Occipital lobe (tissue), 2 donors: ENCODE results near the gene HOXC10. TPM values are rescaled to one million over a fixed set of nuclear protein-coding genes. Genes with fewer than 3 reads are reported as not detected.

ENCODE experiments used
- DNase-seq: peaks from one replicate; lab custom pipeline; 2025; lab: John Stamatoyannopoulos, UW
- total RNA-seq: library from RNA; depleted of rRNA; stranded (reverse); fragments of >200 nt; gene quantifications from one replicate; pipeline ENCODE4 v1.2.3, GENCODE V29; 2014

Gene HOXC10
- total RNA-seq, 1 donor from 2014 or later = not detected

DNA sequence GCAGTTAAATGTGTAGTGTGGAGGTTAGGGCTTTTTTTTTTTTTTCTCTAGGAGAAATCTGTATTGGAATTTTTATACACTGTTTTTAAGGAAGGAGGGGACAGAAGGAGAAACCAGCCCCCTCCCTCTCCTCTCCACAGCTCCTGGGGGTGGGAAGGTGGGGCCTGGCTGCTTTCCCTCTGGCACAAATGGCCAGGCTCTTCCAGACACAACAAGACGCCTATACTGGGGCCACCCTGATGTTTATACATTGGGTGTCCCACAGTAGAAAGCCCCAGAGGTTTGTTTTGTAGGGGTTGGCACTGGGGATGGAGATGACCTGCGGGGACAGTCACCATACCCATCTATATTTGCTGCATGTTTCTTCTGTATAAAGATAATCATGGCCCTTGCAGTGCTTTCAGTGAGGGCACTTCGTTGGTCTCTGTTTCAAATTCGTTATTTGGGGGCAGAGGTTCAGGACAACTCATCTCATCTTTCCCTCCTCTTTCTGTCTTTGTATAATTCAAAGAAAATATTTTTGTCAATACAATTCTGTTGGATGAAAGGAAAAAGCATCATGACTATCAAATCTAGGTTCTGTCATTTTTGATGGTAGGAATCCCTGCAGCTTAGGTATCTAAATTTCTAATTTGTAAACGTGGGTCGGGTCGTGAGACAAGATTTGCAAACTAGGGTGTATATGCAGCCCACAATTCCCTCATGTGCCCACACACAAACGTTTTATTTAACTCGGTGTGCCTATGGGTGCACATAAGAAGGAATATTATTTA lies 7.9 kb upstream of the HOXC10 start:
- no peak for DNase-seq

DNA sequence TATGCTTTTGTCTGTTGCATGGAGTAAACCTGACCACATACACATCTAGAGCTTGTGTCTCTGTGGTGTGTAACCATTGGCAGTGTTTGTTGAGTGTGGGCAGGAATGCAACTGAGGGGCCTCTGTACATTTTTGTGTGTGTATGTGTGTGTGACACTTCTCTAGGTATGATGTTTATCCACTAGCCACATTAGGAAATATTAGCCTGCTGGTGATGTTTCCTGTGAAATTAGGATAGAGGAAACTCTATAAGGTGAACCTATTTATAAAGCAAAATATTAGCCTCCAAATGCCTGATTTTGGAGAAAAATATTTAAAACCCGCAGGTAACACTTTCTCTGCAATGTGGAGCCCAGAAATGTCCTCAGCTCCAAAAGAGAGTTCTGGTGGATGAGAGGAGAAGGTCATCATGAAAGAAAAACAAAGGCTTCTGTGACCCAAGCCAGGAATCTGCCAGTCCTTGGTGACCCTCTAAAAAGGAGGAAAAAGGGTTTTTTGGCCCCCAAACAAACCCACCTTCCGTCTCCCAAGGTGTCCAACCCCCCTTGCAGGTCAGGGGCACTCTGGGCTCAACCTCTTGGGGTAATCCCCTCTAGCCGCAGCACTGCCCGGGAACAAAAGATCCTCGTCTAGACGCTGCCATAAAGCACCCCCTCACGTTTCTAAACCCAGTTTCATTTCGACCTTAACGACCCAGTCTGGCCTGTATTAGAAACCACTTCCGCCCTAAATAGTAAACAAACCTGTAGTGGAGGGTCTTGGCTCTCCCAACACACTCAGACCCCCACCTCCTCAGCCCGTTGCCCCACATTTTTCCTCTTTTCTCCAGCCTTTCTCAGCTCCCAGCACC lies 7.1 kb upstream of the HOXC10 start:
- DNase-seq = no peak

DNA sequence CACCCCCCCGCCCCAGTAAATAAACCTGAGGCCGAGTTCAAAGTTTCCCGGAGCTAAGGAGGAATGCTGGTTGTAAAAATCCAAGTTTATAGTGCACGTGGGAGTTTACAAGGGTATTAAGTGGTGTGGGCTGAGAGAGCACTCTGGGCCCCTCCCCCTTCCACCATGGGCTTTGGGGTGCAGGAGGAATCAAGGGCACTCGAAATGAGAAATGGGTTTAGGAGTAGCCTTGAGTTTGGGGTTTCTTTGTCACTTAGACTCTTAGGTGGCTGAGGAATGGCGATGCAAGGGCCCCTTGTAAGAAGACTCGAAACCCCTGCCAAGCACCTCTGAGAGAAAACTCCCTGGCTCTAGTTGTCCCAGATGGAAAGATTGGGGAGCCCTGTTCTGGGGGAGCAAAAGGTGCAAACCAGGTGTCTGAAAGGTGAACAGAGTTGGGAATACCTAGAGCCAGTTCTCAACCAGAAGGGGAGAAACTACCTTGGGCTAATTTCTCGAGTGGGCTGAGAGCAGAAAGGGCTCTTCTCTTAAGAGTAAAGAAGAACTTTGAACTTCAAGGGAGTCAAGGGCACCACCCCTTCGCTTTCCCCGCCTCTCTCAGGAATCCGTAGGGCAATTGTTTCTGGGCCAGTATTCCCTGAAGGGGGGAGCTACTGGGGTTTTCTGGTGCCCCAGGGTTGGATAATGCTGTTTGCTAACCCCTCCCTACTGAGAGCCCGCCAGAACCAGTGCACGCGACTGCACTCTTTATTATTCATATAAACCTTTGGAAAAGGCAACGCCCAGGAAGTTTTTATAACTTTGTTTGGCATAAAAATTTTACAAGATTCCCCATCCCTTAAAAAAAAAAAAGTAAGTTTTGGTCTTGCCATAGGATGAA lies 6.2 kb upstream of the HOXC10 start:
- DNase-seq = no peak

DNA sequence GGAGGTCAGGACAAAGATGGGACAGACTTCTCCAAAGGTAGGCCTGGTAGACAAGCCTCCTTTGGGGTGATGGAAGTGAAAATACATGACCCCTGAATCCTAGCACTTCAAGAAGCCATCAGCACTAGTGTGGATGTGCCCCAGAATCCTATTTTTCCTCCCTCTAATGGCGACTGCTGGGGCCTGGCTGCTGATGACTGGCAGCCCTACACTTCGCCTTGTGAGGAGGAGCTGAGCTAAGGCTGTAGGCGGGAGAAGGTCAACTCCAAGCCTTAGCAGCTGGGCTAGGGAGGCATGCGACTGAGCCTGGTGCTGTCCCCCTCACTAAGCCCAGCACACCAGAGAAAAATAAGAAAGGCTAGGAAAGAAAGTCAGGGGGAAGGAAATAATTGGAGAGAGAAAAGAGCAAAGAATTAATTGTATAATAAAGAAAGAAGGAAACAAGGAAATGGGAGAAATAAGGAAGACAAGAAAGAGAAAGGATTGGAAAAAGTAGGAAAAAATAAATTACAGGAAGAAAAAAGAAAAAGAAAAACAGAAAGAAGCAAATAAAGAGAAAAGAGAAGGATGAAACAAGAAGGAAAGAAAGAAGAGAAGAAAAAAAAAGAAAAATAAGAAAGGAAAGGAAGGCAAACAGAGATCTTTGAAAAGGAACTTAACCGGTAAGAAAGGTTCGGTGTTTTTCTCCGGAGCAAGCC lies 4.7 kb upstream of the HOXC10 start:
- DNase-seq = no peak

DNA sequence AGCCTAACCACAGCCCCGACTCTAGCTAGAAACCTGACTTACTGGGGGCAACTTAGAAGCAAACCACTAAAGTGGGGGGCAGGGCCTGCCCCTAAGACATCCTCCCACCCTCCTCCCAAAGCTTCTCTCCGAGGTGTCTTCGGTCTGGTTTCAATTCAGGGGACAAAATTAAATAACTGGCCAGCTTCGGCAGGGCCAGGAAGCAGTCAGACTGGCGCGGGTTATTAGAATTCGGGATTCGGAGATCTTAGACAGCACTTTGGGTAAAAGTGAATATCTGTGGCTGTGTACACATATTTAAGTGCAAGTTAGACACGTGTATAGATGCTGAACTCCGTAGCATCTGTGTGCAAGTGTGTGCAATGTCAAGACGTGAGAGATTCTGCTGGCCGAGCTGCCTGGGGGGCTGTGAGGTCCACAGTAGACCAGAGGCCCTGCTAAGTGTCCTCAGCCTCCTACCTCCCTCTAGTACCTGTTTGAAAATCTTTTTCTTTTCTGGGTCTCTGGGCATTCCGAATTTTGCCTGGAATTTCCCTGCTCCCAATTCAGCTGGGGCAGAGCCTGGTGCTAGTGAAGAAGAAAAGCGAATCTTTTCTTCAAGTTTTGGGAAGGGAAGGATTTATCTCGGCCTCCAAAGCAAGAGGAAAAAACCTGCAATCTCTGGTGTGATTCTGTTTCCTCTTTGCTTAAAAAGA lies 4.0 kb upstream of the HOXC10 start:
- no peak for DNase-seq

DNA sequence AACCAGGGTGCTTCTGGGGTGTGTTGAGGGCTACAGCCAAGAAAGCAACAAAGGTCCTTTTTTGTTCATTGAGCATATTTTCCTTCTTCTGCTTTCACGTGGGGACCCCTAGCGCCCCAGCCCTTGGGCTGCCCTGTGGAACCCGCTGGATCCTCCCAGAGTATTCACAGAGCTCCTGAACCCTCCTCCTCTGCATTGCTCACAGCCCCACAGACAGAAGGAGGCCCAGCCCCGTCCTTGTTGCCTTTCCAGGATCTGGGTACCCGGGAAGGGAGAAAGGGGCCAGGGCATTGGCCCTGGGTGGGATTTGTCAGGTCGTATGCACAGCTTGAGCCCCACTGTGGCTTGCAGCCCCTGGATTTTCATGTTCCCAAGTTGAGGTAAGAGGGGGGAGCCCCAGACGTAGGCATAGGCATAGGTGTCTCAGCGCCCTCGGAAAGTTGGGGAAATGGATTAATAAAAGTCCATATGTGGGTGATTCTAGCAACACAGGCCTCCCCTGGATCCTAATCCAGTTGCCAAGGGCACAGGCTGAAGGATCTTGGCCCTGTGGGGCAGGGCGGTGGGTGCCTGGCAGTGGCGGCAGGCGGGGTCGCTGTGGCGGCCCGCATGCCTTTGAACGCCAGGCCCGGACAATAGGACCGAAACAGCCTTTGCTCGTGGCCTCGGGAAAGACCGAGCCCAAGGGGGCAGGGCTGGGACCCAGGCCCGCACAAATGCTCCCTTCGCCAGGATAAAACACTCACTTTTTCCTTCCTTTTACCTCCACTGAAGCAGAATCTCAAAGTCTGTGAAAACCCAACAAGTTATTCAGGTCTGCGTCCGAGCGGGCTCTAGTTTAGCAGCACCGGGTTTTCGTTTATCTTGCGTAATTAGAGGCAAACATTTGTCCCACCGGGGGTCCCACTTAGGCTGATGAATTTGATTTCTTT lies 3.0 kb upstream of the HOXC10 start:
- no peak for DNase-seq

DNA sequence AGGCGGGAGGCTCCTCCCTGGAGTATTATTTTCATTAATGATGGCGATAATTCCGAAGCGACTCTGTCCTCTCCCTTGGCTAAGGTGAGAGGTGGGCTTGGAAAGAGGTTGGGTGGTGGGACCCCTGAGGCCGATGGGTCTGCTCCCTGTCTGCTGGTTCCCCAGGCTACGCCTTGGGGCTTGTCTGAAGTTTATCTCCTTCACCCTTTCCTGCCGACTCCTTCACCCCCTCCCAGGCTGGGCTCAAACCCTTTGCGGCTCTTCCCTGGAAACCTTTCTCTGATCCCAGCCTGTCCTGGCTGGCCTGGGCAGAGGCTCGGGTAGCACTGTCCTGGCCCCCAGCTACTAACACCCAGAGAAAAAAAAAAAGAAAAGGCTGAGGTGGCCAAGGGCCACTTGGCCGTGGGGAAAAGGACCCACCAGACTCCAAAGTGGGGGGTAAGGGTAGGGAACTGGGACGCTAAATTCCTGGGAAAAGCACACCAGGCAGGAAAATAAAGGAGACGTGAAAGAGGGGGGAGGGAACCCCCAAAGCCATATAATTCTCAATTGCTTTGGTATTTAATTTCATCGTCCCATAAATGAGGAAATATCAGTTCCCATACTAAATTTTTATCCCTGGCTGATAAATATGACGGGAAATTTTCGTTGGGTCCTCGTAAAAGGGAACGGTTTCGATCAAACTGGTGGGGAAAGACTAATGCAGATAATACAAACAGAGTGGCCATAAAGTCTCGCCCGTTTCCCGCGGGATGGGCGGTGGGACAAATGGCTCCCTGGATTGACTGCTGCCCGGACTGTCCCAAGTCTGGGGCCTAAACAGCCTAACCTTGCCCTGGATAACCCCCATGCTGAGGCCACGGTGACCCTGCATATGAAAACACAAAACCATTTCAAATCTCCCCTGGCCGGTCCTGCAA lies 2.0 kb upstream of the HOXC10 start:
- no peak for DNase-seq

DNA sequence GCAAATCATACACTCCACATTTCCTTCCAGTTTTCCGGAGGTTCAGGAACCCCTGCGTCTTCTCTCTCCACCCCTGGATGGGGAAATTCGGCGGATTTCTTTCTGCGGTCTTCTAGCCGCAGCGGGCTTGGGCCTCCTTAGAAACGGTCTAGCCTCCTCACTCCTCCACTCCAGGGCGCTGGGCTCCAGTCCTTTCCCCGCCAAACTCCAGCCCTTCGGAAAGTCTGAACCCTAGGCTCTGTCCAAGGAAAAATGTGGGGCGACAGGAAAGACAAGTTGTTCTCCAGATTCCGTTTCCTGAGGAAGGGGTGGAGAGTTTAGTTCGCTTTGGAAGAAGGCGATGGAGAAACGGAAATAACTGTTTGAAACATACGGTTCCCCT lies 1.4 kb upstream of the HOXC10 start:
- DNase-seq = no peak

DNA sequence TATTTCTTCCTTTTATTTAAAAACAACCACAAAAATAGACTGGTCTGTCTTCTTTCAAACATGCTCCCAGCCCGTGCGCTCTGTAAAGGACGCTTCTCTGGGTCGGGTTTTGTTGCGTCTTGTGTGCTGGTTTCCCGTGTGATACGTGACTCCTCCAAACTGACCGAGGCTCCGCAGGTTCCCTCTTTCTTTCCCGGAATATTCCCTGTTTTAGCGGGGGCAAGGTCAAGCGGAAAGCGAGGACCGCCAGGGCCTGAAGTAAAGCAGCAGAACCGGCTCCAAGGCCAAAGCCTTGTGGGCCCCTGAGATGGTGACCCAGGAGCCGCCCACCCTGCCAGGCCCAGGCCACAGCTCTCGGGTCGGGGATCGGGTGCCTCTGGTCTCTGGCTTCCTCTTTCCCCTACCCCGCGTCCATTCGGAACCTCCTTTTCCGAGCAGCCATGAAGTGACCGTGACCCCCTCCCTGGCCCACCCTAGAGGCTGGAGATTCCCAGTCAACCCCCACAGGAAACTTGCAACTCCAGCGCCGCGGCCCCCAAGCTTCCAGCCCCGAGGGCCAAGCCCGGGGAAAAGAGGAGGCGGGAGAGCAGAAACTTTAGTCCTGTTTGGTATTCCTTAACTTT lies 885 bp upstream of the HOXC10 start:
- DNase-seq = no peak

DNA sequence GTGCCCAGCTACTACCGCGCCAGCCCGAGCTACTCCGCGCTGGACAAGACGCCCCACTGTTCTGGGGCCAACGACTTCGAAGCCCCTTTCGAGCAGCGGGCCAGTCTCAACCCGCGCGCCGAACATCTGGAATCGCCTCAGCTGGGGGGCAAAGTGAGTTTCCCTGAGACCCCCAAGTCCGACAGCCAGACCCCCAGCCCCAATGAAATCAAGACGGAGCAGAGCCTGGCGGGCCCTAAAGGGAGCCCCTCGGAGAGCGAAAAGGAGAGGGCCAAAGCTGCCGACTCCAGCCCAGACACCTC lies 697 bp downstream of the HOXC10 start:
- DNase-seq = no peak

DNA sequence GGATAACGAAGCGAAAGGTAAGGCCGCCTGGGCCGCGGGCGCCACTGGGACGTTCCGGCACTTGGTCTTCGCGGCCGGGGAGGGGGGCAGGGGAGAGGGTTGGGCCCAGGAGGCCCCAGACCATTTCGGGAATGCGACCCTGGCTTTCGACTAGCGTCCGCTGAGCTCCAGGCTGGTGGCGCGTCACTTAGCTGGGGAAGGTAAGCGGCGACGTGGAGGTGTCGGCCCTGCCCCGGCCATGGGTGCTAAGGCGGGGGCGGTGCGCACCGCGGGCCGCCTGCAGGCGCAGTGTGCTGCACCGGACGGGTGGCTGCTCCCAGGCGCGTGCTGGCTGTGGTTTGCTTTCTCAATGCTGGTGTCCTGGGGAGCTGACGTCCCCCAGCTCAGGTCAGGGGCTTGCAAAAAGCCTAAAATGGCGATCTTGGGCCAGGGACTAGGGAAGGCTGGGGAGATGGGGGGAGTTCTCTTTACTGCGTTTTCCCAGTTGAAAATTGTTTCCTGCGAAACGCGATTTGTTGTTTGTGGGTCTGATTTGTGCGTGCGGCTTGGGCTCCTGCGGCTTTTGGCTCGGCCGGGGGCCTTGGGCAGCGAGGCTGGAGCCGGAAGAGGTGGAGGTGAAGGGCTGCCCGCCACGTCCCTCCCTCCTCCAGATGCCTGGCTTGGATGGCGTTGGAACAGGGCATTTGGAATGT lies 1.2 kb downstream of the HOXC10 start:
- no peak for DNase-seq

DNA sequence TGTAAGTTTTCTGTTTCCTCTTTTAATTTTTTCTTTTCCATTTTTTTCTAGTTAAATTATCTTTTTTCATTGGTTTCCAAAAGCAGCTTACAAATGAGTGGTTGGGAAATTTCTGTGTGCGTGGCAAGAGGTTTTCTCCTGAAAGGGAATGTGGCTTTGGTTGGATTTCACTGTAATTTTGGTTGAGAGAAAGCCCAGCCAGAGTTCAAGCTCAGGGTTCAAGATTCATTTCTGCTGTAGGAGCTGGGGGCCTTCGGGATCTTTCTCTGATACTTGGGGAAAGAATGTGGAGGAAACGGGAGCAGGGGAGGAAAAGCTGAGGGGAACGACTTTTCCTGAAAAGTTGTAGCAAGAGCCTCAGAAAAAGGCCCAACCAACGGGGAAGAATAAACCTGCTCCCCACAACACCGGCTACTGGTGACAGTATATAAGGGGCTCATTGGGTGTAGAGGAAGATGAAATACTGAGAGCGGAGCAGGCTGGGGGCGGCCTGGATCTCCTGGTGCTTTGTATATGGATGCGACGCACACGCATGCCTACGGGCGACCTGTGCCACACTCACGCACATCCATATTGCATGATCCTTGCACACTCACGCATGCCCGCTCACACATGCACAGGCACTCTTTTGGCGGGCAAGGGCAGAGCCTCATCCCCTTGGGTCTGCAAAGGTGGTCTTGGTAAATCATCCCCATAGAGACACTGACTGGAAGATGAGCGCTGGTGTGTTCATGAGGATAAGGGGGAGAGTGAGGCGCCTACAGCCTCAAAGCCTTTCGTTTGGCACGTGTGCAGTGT lies 1.9 kb downstream of the HOXC10 start:
- no peak for DNase-seq

DNA sequence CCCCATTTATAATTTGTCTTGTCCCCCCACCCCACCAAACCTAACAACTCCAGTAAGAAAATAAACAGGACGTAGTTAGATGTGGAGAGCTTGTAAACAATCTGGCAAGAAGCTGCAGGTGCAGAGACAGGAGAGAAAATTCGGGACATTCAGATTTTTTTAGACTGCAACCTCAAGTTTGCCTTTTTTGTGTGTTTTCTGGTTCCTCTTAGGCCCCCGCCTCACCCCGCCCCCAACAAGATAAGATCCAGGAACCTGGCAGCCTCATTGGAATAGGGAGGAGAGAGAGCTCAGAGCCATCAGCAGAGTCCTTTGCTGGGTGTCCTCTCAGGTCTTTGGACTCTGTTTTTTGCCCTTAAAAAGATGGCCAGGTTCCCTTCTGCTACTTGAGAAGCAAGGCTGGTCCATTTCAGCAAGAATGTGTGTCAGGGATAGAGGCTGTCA lies 2.9 kb downstream of the HOXC10 start:
- no peak for DNase-seq

DNA sequence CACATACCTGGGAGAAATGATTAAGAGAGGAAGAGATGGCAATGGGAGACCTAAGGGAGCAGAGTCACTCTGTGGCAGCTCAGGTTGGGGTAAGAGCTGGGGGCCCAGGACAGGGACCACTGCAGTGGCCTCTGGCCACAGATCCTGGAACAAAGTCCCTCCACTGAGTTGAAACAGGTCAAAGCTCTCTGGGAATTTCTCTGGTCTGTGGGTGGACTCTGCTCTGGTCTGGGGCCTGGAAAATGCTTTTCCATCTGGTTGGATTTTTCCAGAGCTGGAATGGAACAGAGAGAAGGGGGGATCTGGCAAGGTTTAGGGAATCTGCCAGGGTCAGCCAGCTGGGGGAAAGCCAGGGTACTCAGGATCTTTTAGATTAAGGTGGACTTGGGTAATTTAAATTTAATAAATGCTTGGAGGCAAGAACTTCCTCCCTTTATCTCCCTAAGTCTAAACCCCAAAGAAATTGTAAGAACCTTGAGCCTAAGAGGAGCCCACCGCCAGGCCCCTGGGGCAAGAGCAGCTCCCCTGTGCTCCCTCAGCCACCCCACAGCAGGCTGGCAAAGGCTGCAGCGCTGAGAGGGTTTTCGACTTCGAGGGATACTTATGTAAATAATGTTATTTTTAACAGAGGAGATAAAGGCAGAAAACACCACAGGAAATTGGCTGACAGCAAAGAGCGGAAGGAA lies 3.7 kb downstream of the HOXC10 start:
- DNase-seq = no peak

DNA sequence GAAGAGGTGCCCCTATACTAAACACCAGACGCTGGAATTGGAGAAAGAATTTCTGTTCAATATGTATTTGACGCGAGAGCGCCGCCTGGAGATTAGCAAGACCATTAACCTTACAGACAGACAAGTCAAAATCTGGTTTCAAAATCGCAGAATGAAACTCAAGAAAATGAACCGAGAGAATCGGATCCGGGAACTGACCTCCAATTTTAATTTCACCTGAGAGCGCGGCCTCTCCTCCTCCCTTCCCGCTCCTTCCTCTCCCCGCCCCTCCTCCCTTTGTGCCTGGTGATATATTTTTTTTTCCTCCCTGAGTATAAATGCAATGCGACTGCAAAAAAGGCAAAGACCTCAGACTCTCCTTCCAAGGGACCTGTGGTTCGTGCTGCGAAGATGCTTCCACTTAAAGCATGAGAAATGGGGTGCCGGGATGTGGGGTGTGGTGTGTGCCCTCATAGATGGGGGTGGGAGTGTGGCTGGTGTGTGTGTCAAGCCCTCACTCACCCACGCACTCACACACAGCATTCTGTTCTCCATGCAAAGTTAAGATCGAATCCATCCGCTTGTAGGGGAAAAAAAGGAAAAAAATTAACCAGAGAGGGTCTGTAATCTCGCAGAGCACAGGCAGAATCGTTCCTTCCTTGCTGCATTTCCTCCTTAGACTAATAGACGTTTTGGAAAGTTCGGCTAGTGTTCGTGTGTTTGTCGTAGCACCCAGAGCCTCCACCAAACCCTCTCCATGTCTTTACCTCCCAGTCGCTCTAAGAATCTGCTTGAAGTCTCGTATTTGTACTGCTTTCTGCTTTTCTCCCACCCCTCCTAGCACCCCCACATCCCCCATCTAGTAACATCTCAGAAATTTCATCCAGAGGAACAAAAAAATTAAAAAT lies 4.5 kb downstream of the HOXC10 start:
- DNase-seq = no peak
